ENCODE results near the gene HRH2. TPM values are rescaled to one million over a fixed set of nuclear protein-coding genes. Genes with fewer than 3 reads are reported as not detected.

The HRH2 gene
- total RNA-seq, 1 experiment from 2014 or later, result not detected

DNA sequence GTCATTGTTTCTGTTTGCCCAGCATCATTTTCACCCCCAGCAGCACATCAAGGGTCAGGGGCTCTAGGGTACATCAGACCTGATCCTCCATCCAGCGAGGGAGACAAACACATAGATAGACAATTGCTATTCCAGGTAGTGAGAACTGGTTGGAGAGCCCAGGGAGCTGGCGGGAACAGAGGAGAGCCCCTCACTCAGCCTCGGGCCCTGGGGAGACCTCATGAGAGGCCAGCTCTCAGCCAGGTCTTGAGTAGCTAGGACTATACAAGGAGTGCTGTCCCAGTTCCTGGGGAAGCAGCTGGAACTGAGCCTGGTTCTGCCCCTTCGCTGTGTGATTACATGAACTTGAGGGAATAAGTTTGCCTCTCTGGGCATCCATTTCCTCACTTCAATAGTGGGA is 80.3 kb downstream of the HRH2 start:
- H3K36me3 ChIP-seq, result no peaks in the 10 kb centered on the region
- no peaks in the 10 kb centered on the region for H3K4me1 ChIP-seq
- no peak overlapping the region for H3K4me3 ChIP-seq
- H3K27ac ChIP-seq, result no peak overlapping the region
- H3K9me3 ChIP-seq (replicated peaks), result no peaks in the 10 kb centered on the region
- peaks cover 3% of the 10 kb centered on the region; the same call in 1 of the 2 replicates for H3K27me3 ChIP-seq
- no peak for DNase-seq

DNA sequence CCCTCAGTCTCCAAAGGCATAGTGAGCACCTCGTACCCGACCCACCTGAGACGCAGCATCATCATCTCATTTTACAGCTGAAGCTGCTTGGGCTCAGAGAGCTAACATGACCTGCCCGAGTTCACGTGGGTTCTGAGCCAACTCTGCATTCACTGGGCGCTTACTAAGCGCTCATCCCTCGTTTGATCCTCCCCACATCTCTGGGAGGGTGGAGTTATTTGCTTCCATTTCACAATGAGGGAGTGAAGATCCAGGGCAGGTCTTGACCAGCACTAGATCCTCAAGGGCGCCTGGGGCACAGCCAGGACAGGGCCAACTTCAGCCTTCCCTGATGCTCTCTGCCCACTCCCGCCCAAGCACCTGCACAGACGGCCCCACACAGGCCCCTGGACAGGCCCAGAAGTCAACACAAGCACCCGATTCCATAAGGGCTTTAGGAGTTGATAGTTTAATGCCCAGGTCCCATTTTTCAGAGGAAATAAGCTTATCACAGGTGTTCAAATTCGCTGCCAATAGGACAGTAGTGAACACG is 80.8 kb downstream of the HRH2 start:
- Histone ChIP-seq H3K4me3 (no peak overlapping the region), H3K36me3 (no peaks in the 10 kb centered on the region), H3K9me3 (replicated peaks) (no peaks in the 10 kb centered on the region), H3K4me1 (no peaks in the 10 kb centered on the region), H3K27me3 (peaks cover 3% of the 10 kb centered on the region; the same call in 1 of the 2 replicates), H3K27ac (no peak overlapping the region)
- no peak for DNase-seq

DNA sequence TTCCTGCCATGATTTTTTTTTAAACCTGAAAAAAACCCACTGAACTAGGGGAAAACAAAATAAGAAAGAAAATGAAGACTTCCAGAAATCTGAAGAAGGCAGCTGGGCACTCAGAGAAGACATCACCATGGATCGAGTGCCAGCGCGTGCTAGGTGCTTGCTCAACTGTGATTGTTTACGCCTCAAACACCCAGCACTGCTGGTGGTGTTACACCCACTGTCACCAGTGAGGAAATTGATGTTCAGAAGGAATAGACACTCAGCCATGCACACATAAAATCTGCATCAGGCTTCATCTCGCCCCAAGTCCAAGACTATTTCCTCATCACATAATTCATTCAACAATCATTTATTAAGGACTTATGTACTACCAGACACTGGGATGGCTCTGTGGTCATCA is 82.1 kb downstream of the HRH2 start:
- Histone ChIP-seq H3K27me3 (peaks cover 3% of the 10 kb centered on the region; the same call in 1 of the 2 replicates), H3K36me3 (no peaks in the 10 kb centered on the region), H3K4me1 (no peaks in the 10 kb centered on the region), H3K4me3 (no peak overlapping the region), H3K9me3 (replicated peaks) (no peaks in the 10 kb centered on the region), H3K27ac (no peak overlapping the region)
- no peak for DNase-seq

DNA sequence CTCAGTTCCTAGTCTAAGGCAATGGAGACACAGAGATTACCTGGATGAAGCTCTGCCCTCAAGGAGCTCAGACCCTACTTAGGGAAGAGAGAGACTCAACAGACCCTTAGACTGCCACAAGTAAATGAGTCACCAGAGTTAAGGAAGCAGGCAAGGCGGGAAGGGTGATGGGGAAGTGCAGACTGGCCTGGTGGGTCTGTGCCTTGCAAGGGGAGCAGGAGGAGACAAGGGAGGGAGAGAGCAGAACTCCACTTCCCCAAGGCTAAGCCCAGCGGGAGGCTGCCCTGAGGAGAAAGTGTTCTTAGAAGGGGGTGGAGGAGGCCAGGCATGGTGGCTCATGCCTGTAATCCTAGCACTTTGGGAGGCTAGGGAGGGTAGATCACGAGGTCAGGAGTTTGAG is 83.7 kb downstream of the HRH2 start:
- H3K4me3 ChIP-seq, result no peak overlapping the region
- DNase-seq, result no peak
- H3K27me3 ChIP-seq, result peaks cover 3% of the 10 kb centered on the region; the same call in 1 of the 2 replicates
- no peaks in the 10 kb centered on the region for H3K9me3 ChIP-seq (replicated peaks)
- H3K4me1 ChIP-seq, result no peaks in the 10 kb centered on the region
- no peaks in the 10 kb centered on the region for H3K36me3 ChIP-seq
- H3K27ac ChIP-seq, result no peak overlapping the region

DNA sequence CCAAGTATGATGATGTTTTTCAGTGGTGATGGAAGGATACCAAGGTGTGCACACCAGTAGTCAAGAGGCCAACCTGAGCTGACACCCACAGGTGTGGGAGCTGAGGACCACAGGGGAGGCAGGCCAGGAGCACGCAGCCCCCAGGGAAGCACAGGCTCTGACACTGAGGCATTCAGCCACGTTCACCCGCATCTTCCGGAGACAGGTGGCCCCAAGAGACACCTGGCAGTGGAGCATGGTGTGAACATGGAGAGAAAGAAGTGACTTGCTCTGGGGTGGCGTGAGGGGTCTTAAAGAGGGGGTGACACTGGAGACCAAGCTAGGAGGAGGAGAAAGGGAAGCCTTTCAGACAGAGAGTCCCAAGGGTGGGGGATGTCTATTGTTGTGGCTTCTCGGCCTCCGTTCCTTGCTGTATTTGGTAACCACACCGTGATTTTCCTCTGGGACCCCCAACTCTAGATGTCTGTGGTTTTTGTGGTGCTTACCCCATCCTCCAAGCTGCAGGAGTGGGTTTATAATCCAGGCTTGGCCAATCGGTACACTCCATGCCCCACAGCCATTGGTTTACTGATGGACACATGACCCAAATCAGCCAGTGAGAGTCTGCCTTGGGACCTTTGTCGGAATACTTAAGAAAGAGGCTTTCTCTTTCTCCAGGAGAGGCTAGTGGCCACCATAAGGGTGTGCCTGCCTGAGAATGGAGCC is 84.6 kb downstream of the HRH2 start:
- no peak overlapping the region for H3K4me3 ChIP-seq
- no peaks in the 10 kb centered on the region for H3K4me1 ChIP-seq
- no peak overlapping the region for H3K27ac ChIP-seq
- no peaks in the 10 kb centered on the region for H3K36me3 ChIP-seq
- DNase-seq, result no peak
- H3K27me3 ChIP-seq, result peaks cover 3% of the 10 kb centered on the region; the same call in 1 of the 2 replicates
- no peaks in the 10 kb centered on the region for H3K9me3 ChIP-seq (replicated peaks)

DNA sequence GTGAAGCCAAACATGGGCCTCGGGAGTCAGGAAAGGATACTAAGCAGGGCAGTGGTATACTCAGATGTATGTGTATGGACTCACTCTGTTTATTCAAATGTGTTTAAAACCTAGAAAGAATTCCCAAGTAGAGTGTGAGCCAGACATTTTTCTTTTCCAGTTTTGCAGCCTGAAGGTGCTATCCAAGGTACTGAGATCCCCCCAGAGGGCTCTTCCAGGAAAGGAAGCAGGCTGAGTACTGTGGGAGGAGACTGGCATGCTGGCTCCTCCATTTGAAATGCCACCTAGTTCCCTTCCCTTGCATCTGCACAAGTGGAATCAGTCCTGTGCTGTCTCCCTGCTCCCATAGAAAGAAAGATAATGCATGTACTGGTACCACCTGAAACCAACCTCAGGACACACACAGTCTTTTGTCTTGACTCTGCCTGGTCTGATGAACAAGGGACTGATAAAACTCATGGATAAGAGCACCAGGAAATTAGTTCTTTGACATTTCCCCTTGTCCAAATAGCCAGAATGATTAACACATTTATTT is 85.9 kb downstream of the HRH2 start:
- Histone ChIP-seq H3K36me3 (no peaks in the 10 kb centered on the region), H3K27ac (no peak overlapping the region), H3K4me1 (no peaks in the 10 kb centered on the region), H3K4me3 (no peak overlapping the region), H3K27me3 (peaks cover 3% of the 10 kb centered on the region; the same call in 1 of the 2 replicates), H3K9me3 (replicated peaks) (no peaks in the 10 kb centered on the region)
- peak in 1 of 2 experiments; percentile 30 for DNase-seq

DNA sequence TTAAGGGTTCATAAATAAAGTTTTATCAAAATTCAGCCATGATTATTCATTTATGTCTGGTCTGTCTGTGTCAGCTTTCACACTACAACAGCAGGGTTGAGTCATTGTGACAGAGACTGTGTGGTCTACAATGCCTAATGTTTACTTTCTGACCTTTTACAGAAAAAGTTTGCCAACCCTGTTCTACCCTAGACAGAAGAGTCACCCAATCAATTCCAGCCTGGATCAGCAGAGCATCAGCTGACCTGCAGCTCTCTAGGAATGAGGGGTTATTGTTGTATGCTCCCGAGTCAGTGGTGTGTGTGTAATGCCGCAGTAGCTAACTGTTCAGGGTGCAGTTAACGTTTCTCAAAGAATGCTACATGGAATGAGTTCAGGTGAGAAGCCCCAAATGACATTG is 87.3 kb downstream of the HRH2 start:
- Histone ChIP-seq H3K4me3 (no peak overlapping the region), H3K9me3 (replicated peaks) (no peaks in the 10 kb centered on the region), H3K36me3 (no peaks in the 10 kb centered on the region), H3K4me1 (no peaks in the 10 kb centered on the region), H3K27me3 (no peaks in the 10 kb centered on the region), H3K27ac (no peak overlapping the region)
- DNase-seq, result no peak

DNA sequence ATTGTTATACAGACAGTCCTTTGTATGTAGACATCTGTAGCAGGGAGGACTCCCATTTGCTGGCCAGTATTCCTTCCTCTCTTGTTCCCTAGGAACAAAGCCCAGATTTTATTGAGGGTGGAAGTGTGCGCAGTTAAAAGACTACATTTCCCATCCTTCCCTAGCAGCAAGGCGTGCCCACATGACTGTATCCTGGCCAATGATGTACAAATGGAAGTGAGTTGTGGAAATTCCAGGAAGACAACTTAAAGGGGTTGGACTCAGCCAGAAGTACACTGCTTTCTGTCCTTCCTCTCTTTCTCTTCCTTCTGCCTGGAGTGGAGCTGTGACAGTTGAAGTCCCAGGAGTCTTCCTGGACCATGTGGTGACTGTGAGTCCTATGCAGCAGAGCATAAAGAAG is 89.0 kb downstream of the HRH2 start:
- peak in 1 of 2 experiments; percentile 9 for DNase-seq
- Histone ChIP-seq H3K9me3 (replicated peaks) (no peaks in the 10 kb centered on the region), H3K27me3 (no peaks in the 10 kb centered on the region), H3K4me1 (no peaks in the 10 kb centered on the region), H3K27ac (no peak overlapping the region), H3K4me3 (no peak overlapping the region), H3K36me3 (no peaks in the 10 kb centered on the region)

DNA sequence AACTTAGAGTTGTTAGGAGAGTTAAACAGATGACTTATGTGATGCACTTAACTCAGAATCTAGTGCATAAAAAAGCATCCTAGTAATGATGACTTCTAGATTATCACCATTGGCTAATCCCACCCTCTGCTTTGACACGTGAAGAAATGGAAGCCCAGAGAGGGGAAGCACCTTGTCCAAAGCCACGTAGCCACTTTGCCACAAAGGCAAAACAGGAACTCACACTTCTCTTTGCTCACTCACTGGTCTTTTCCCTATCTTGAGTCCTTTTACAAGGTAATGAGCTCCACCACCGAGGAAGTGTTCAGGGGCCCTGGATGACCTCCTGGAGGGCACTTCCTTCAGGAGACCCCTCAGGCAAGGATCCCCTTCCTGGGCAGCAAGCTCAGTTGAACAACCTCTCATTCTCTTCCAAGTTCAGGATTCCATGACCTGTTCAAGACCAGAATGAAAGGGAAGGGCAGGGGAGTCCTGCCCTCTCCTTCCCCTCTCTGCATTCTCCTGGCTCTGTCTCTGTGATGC is 89.7 kb downstream of the HRH2 start:
- H3K27ac ChIP-seq, result no peak overlapping the region
- no peaks in the 10 kb centered on the region for H3K4me1 ChIP-seq
- no peak overlapping the region for H3K4me3 ChIP-seq
- DNase-seq, result no peak
- H3K9me3 ChIP-seq (replicated peaks), result no peaks in the 10 kb centered on the region
- no peaks in the 10 kb centered on the region for H3K27me3 ChIP-seq
- H3K36me3 ChIP-seq, result no peaks in the 10 kb centered on the region

DNA sequence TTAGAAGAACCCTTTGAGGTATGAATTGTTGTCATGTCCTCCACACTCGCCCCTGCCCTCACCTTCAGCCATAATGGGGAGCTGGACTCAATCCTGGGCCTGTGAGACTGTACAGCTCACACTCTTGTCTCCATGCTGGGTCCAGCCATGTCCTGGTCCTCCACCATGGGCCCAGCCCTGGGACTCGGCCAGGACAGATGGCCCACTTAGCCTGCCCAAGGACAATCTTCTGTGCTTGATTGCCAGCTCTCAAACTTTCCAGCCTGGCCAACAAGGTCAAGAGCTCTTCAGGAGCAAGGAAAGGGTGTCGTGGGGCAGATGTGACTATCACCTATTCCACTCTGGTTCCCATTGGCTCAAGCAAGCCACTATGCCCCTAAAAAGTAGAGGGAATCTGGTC is 90.8 kb downstream of the HRH2 start:
- Histone ChIP-seq H3K36me3 (no peaks in the 10 kb centered on the region), H3K4me3 (no peak overlapping the region), H3K27me3 (0 out of 2 replicates have a peak, but pooled peaks cover 4% of the 10 kb centered on the region), H3K27ac (no peak overlapping the region), H3K9me3 (replicated peaks) (no peaks in the 10 kb centered on the region), H3K4me1 (no peaks in the 10 kb centered on the region)
- DNase-seq, result no peak

DNA sequence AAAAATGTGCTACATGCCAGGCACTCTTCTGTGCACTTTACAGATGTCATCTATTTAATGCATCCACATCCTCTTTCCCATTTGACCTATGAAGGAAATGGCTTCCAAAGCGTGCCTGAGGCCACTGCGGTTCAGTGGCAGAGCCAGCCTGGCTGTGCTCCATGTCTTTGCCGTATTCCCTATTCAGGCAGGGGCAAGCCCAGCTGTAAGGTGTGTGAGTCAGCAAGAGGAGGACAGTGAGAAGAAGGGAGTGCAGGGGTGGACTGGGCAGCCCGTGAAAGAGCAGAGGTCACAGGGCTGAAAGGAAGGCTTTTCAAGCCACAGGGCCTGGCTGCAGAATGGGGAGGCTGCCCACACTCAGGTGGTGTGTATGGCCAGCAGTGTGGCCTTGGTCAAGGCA is 91.7 kb downstream of the HRH2 start:
- H3K27me3 ChIP-seq, result 0 out of 2 replicates have a peak, but pooled peaks cover 4% of the 10 kb centered on the region
- no peak overlapping the region for H3K4me3 ChIP-seq
- H3K4me1 ChIP-seq, result no peaks in the 10 kb centered on the region
- no peak overlapping the region for H3K27ac ChIP-seq
- no peaks in the 10 kb centered on the region for H3K36me3 ChIP-seq
- no peaks in the 10 kb centered on the region for H3K9me3 ChIP-seq (replicated peaks)
- no peak for DNase-seq

DNA sequence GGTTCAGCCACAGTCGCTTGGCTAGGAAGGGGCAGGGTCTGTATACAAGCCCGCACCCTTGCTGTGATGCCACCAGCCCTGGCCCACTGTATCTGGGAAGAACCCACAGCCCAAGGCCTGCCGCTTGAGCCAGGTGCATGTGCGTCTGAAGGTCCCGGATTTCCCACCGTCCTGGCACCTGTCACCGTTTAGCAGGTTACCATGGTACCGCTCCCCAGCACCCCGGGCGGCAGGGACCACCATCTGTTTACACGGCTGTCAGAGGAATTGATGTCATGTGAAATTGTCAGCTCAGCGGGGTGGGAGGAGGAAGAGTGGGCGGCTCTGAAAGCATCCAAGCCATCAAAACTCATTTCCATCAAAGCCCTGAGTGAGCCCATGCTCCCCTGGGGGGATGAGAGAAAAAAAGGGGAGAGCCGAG is 92.7 kb downstream of the HRH2 start:
- DNase-seq, result peak in 1 of 2 experiments; percentile 20
- H3K36me3 ChIP-seq, result no peaks in the 10 kb centered on the region
- H3K27me3 ChIP-seq, result 0 out of 2 replicates have a peak, but pooled peaks cover 4% of the 10 kb centered on the region
- no peaks in the 10 kb centered on the region for H3K9me3 ChIP-seq (replicated peaks)
- no peak overlapping the region for H3K4me3 ChIP-seq
- no peaks in the 10 kb centered on the region for H3K4me1 ChIP-seq
- no peak overlapping the region for H3K27ac ChIP-seq

DNA sequence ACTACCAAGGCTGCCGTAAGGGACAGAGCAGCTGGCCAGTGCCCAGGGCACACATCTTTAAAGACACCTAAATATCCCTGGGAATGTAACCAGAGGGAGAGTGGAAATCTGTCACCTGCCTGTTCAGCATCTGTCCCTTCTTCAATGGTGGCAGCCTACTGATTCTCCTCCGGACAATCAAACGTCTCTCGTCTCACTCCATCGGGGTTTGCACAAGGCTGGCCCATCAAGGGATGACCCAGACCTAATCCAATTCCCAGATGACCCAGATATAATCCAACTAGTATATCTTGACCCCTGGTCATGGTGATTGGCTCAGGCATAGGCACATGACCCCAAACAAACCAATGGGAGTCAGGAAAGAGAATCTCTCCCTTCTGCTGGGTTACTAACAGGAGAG is 93.5 kb downstream of the HRH2 start:
- H3K4me3 ChIP-seq, result no peak overlapping the region
- no peaks in the 10 kb centered on the region for H3K36me3 ChIP-seq
- no peaks in the 10 kb centered on the region for H3K4me1 ChIP-seq
- no peaks in the 10 kb centered on the region for H3K9me3 ChIP-seq (replicated peaks)
- H3K27ac ChIP-seq, result no peak overlapping the region
- 0 out of 2 replicates have a peak, but pooled peaks cover 4% of the 10 kb centered on the region for H3K27me3 ChIP-seq
- DNase-seq, result no peak

DNA sequence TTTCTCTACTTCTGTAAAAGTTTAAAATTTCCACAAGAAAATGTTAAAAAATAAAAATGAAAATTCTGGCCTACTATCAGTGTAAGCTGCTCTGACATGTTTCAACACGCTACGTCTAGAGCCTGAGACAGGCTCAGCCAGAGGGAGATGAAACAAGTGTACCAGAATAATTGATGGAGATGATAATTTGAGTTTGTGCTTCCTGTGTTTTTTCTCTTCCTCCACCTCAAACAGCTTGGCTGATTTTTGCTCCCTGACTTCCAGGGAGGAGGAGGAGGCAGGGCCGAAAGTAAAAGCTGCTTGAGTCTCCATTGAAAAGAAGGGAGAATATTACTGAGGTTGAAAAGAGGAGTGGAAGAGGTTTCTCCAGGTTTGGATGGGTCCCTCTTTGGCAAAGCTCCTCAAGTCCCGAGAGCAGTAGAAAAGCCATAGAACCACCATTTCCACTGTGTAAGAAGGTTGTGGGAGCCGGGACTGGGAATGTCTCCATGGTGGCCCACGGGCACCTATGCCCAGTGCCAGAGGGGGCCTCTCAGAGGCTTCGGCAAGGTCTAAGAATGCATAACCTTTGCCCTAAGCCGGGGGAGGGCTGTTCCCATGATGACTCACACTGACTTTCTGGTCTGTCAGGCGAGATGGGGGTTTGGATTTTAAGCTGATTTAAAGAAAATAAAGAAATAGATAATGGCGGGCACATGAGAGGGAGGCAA is 95.1 kb downstream of the HRH2 start:
- no peaks in the 10 kb centered on the region for H3K9me3 ChIP-seq (replicated peaks)
- H3K4me3 ChIP-seq, result no peak overlapping the region
- DNase-seq, result no peak
- 0 out of 2 replicates have a peak, but pooled peaks cover 4% of the 10 kb centered on the region for H3K27me3 ChIP-seq
- no peaks in the 10 kb centered on the region for H3K4me1 ChIP-seq
- H3K36me3 ChIP-seq, result no peaks in the 10 kb centered on the region
- no peak overlapping the region for H3K27ac ChIP-seq
